ENCODE measurements around the gene IPO4.

IPO4 gene

DNA sequence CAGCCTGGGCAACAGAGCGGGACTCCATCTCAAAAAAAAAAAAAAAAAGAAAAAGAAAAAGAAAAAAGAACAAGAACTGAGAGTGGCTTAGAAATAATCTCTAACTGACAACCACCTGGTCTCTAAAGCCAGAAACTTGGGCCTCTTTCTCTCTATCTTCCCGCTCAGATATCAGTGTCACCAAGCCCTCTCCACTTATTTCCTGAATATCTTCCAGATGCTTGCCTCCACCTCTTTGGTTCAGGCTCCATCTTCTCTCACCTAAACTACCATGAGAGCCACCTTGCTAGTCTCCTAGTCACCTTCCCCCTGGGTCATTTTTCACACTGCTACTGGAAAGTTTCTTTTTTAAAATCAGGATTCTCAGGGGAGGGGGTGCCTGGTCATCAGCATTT, 8.4 kb upstream of the IPO4 start:
- CTCF ChIA-PET, result interaction anchor here (0.7 kb wide), 1 partner anchor 91 kb away, joined by 3 read pairs; no protein-coding TSS in a partner anchor
- H3K27ac ChIP-seq, result peak overlapping the region; percentile 92
- POLR2A ChIA-PET (ENCODE audit: low non-redundant PET), result no interaction called here

GRCh38 chr14:24196071-24197055, 7.7 kb upstream of the IPO4 start:
- CTCF ChIA-PET, result interaction anchor here (0.6 to 1.0 kb wide), 4 partner anchors 16 to 134 kb away, joined by 3 to 4 read pairs (median 3); no protein-coding TSS in a partner anchor
- peak overlapping the region; percentile 92 for H3K27ac ChIP-seq
- DNase-seq (ENCODE audit: low spot score), result no peak
- no peak for TF ChIP-seq CTCF (conservative IDR thresholded peaks at IDR 0.05; ENCODE audit: low read depth)
- POLR2A ChIA-PET (ENCODE audit: low non-redundant PET), result interaction anchor here (0.9 kb wide), 1 partner anchor 82 kb away, joined by 3 read pairs; no protein-coding TSS in a partner anchor

More for the DNA sequence above, 8.4 kb upstream of the IPO4 start:
- TF ChIP-seq CTCF (conservative IDR thresholded peaks at IDR 0.05; ENCODE audit: low read depth), result no peak
- no peak for DNase-seq (ENCODE audit: low spot score)

GRCh38 chr14:24195186-24196070, 6.8 kb upstream of the IPO4 start, which contains the start of gene TM9SF1:
Gene TM9SF1 (minus strand): TSS chr14:24195441. CDS start chr14:24195019, 422 bp downstream.
- POLR2A ChIA-PET (ENCODE audit: low non-redundant PET), result interaction anchor here (0.6 to 0.9 kb wide), 2 partner anchors 28 to 81 kb away, joined by 3 to 4 read pairs; no protein-coding TSS in a partner anchor
- H3K27ac ChIP-seq, result peak within 1 kb of the TSS; percentile 92
- TF ChIP-seq CTCF (conservative IDR thresholded peaks at IDR 0.05; ENCODE audit: low read depth), result no peak
- CTCF ChIA-PET, result interaction anchor here (0.6 to 1.0 kb wide), 4 partner anchors 17 to 135 kb away, joined by 3 to 4 read pairs (median 3); no protein-coding TSS in a partner anchor
- peak; percentile 76 for DNase-seq (ENCODE audit: low spot score)

GRCh38 chr14:24194873-24195185, 6.2 kb upstream of the IPO4 start:
- CTCF ChIA-PET, result interaction anchor here (0.6 kb wide), 1 partner anchor 48 kb away, joined by 3 read pairs; no protein-coding TSS in a partner anchor
- no peak for TF ChIP-seq CTCF (conservative IDR thresholded peaks at IDR 0.05; ENCODE audit: low read depth)
- peak overlapping the region; percentile 92 for H3K27ac ChIP-seq
- no peak for DNase-seq (ENCODE audit: low spot score)
- POLR2A ChIA-PET (ENCODE audit: low non-redundant PET), result interaction anchor here (0.6 kb wide), 1 partner anchor 29 kb away, joined by 4 read pairs; no protein-coding TSS in a partner anchor

DNA sequence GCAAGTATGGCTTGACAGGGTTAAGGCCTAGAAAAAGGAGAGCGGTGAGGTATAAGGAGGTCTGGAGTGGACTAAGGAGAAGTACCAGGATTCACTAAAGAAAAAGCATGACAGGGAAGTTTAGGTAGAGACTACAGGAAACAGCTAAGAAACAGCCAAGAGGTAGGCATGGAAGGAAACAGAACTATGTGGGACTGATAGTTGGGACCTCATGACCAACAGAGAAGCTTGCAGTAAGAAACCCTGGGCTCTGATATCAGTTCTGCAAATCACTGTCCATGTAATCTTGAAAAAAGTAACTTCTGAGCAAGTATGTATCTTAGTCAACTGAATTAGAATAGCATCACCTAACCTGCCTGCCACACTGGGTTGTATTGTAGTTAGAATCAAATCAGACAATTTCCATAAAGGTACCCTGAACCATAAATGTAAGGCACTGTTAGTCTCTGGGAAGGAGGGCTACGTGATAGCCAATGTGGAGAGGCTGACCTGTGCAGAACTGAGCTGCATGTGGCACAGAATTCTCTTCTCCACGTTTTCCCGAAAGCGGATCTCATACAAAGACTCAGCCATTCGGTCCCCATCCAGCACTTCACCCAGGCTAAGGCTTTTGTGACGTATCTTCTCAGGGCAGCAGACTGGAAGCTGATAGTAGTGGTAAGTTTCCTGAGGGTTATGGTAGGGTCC, 5.7 kb upstream of the IPO4 start:
- TF ChIP-seq CTCF (conservative IDR thresholded peaks at IDR 0.05; ENCODE audit: low read depth), result no peak
- ChIA-PET CTCF (interaction anchor here (0.6 kb wide), 1 partner anchor 49 kb away, joined by 3 read pairs; no protein-coding TSS in a partner anchor), POLR2A (ENCODE audit: low non-redundant PET) (interaction anchor here (0.6 kb wide), 1 partner anchor 29 kb away, joined by 4 read pairs; no protein-coding TSS in a partner anchor)
- no peak for DNase-seq (ENCODE audit: low spot score)
- peak overlapping the region; percentile 92 for H3K27ac ChIP-seq

All from RWPE1 (cell line).